ENCODE measurements around the gene DLGAP1. TPM values are rescaled to one million over a fixed set of nuclear protein-coding genes. Genes with fewer than 3 reads are reported as not detected.

DLGAP1 gene
- polyA plus RNA-seq, 1 donor from 2014 or later = 4.5 TPM

DNA sequence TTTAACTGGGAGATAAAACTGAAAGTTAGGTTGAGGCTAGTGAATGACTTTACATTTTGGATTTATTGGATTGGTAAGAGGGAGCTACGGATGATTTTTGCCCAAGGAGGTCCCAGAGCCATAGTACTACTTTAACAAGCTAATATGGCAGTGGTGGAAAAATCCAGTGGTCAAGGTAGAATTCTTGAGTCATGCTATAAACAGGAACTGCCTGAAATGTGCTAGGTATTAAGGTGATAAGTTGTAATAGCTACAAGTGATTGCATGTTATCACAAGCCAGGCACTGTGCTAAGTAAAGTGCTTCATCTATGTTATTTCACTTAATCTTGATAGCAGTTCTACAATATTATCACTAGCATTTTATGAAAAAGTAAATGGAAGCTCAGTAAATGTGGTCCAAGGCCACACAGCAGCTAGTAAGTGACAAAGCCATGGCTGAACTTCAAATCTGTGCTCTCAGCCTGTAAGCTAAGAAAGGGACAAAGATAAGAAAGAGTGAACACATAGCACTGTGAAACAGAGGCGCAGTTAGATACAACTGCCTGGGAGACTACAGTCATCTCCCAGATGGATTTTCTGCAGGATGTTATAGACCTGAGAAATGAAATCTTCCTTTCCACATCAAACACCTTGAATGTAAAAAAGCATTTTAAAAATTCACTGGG lies 535.6 kb downstream of the DLGAP1 start:
- TF ChIP-seq, protein P1, sequence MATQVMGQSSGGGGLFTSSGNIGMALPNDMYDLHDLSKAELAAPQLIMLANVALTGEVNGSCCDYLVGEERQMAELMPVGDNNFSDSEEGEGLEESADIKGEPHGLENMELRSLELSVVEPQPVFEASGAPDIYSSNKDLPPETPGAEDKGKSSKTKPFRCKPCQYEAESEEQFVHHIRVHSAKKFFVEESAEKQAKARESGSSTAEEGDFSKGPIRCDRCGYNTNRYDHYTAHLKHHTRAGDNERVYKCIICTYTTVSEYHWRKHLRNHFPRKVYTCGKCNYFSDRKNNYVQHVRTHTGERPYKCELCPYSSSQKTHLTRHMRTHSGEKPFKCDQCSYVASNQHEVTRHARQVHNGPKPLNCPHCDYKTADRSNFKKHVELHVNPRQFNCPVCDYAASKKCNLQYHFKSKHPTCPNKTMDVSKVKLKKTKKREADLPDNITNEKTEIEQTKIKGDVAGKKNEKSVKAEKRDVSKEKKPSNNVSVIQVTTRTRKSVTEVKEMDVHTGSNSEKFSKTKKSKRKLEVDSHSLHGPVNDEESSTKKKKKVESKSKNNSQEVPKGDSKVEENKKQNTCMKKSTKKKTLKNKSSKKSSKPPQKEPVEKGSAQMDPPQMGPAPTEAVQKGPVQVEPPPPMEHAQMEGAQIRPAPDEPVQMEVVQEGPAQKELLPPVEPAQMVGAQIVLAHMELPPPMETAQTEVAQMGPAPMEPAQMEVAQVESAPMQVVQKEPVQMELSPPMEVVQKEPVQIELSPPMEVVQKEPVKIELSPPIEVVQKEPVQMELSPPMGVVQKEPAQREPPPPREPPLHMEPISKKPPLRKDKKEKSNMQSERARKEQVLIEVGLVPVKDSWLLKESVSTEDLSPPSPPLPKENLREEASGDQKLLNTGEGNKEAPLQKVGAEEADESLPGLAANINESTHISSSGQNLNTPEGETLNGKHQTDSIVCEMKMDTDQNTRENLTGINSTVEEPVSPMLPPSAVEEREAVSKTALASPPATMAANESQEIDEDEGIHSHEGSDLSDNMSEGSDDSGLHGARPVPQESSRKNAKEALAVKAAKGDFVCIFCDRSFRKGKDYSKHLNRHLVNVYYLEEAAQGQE (IDR thresholded peaks at IDR 0.05; ENCODE audit: borderline replicate concordance) = no peak
- TF ChIP-seq, protein P2, sequence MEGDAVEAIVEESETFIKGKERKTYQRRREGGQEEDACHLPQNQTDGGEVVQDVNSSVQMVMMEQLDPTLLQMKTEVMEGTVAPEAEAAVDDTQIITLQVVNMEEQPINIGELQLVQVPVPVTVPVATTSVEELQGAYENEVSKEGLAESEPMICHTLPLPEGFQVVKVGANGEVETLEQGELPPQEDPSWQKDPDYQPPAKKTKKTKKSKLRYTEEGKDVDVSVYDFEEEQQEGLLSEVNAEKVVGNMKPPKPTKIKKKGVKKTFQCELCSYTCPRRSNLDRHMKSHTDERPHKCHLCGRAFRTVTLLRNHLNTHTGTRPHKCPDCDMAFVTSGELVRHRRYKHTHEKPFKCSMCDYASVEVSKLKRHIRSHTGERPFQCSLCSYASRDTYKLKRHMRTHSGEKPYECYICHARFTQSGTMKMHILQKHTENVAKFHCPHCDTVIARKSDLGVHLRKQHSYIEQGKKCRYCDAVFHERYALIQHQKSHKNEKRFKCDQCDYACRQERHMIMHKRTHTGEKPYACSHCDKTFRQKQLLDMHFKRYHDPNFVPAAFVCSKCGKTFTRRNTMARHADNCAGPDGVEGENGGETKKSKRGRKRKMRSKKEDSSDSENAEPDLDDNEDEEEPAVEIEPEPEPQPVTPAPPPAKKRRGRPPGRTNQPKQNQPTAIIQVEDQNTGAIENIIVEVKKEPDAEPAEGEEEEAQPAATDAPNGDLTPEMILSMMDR (IDR thresholded peaks at IDR 0.05; ENCODE audit: poor library complexity, severe bottlenecking) = no peak
- TF ChIP-seq MXI1 (conservative IDR thresholded peaks at IDR 0.05; ENCODE audit: poor library complexity, severe bottlenecking) (no peak), TAF1 (IDR thresholded peaks at IDR 0.05; ENCODE audit: low read depth) (no peak), RAD21 (conservative IDR thresholded peaks at IDR 0.05) (no peak), POLR2AphosphoS5 (IDR thresholded peaks at IDR 0.05) (no peak), EP300 (conservative IDR thresholded peaks at IDR 0.05; ENCODE audit: poor library complexity, severe bottlenecking) (no peak), SMC3 (conservative IDR thresholded peaks at IDR 0.05; ENCODE audit: poor library complexity) (no peak), EZH2 (IDR thresholded peaks at IDR 0.05; ENCODE audit: borderline replicate concordance, insufficient read depth, low read length, poor library complexity, severe bottlenecking) (no peak)
- Histone ChIP-seq H3F3A (ENCODE audit: insufficient read depth, low read length, poor library complexity, severe bottlenecking) (no peaks in the 10 kb centered on the region), H3K79me2 (replicated peaks; ENCODE audit: insufficient read depth, low read length) (no peaks in the 10 kb centered on the region), H3K4me2 (ENCODE audit: low read length) (no peak overlapping the region), H4K20me1 (ENCODE audit: insufficient read depth) (no peaks in the 10 kb centered on the region), H3K9me3 (ENCODE audit: low read length) (no peaks in the 10 kb centered on the region), H3K9ac (ENCODE audit: low read length) (no peak overlapping the region), H3K27ac (ENCODE audit: low read length) (no peak overlapping the region), H3K4me3 (ENCODE audit: low read length) (no peak overlapping the region), H3K36me3 (ENCODE audit: insufficient read depth, low read length) (no peaks in the 10 kb centered on the region), H3K27me3 (ENCODE audit: insufficient read depth, low read depth, low read length) (no peaks in the 10 kb centered on the region), H3K9me2 (ENCODE audit: insufficient read depth, low read length) (no peaks in the 10 kb centered on the region), H2AFZ (ENCODE audit: low read depth, low read length) (no peak overlapping the region)

DNA sequence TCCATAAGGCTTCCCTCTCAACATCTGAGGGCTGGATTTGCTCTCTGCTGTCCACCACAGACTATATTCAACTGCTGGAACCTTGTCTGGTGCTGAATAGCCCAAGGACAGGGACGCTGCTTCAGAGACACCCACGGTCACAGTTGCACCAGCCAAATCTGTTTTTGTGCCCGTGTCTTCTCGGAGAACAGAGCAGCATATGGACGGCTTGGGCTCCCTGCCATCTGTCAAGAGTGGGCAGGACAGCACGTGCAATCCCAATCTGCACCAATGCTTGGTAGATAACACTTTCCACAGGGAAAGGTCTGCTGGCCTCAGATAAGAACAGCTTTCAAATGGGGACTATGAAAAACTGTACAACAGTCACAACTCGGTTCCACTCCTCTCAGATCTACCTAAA lies 539.0 kb downstream of the DLGAP1 start:
- Histone ChIP-seq H3K27ac (ENCODE audit: low read length) (no peak overlapping the region), H3K79me2 (replicated peaks; ENCODE audit: insufficient read depth, low read length) (no peaks in the 10 kb centered on the region), H3K27me3 (ENCODE audit: insufficient read depth, low read depth, low read length) (no peaks in the 10 kb centered on the region), H3K4me2 (ENCODE audit: low read length) (no peak overlapping the region), H3F3A (ENCODE audit: insufficient read depth, low read length, poor library complexity, severe bottlenecking) (peaks cover 4% of the 10 kb centered on the region), H3K36me3 (ENCODE audit: insufficient read depth, low read length) (no peaks in the 10 kb centered on the region), H3K9me2 (ENCODE audit: insufficient read depth, low read length) (no peaks in the 10 kb centered on the region), H3K9ac (ENCODE audit: low read length) (no peak overlapping the region), H4K20me1 (ENCODE audit: insufficient read depth) (no peaks in the 10 kb centered on the region), H3K4me3 (ENCODE audit: low read length) (no peak overlapping the region), H3K9me3 (ENCODE audit: low read length) (no peaks in the 10 kb centered on the region), H2AFZ (ENCODE audit: low read depth, low read length) (no peak overlapping the region)
- no peak for TF ChIP-seq SMC3 (conservative IDR thresholded peaks at IDR 0.05; ENCODE audit: poor library complexity)
- TF ChIP-seq, protein P1 (IDR thresholded peaks at IDR 0.05; ENCODE audit: borderline replicate concordance) = no peak
- no peak for TF ChIP-seq EZH2 (IDR thresholded peaks at IDR 0.05; ENCODE audit: borderline replicate concordance, insufficient read depth, low read length, poor library complexity, severe bottlenecking)
- TF ChIP-seq POLR2AphosphoS5 (IDR thresholded peaks at IDR 0.05) = no peak
- TF ChIP-seq, protein P2 (IDR thresholded peaks at IDR 0.05; ENCODE audit: poor library complexity, severe bottlenecking) = no peak
- TF ChIP-seq EP300 (conservative IDR thresholded peaks at IDR 0.05; ENCODE audit: poor library complexity, severe bottlenecking) = no peak
- TF ChIP-seq RAD21 (conservative IDR thresholded peaks at IDR 0.05) = no peak
- no peak for TF ChIP-seq TAF1 (IDR thresholded peaks at IDR 0.05; ENCODE audit: low read depth)
- no peak for TF ChIP-seq MXI1 (conservative IDR thresholded peaks at IDR 0.05; ENCODE audit: poor library complexity, severe bottlenecking)

All from neural cell (in vitro differentiated cells).